ENCODE results near the gene MANSC4. TPM values are rescaled to one million over a fixed set of nuclear protein-coding genes. Genes with fewer than 3 reads are reported as not detected.
"Not testable (repeated sequence)": the region's sequence is repeated elsewhere in the genome, so short reads cannot be mapped to it uniquely, and the experiment has no call there.

MANSC4 gene
- total and polyA plus RNA-seq, 11 donors, result not detected

DNA sequence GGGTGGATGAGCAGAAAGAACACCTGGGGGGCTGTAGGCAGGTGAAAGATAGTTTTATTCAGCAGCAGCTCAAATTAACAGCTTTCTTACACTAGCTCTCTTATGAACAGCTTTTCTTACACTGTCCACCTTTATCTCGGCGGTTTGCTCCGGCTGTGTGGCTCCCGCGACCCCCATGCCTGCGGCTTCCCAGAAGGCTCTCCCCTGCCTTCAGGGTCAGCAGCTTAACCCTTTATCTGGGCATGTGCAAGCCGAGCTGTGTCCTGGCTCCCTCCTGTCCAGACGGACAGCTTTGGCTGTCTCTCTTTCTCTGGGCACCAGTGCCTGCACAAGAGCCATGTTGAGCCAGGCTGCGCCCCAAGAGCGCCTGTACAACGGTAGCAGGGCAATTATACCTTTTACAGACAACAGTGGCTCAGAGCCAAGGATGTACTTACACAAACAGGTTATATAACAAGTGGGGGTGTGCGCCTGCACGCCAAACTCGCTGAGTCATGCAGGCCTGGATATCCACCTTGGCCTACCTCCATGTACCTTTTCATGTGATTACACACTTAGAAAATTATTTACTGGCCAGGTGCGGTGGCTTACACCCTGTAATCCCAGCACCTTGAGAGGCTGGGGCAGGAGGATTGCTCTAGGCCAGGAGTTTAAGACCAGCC lies 28.5 kb downstream of the MANSC4 start:
- DNase-seq (no peak), ATAC-seq (no peak)
- intact Hi-C loops (cut with DNase I), result no loop called here
- peaks cover 0 to 36% (median 18%) of the 10 kb centered on the region in 9 donors for H3K36me3 ChIP-seq
- TF ChIP-seq, protein P1, sequence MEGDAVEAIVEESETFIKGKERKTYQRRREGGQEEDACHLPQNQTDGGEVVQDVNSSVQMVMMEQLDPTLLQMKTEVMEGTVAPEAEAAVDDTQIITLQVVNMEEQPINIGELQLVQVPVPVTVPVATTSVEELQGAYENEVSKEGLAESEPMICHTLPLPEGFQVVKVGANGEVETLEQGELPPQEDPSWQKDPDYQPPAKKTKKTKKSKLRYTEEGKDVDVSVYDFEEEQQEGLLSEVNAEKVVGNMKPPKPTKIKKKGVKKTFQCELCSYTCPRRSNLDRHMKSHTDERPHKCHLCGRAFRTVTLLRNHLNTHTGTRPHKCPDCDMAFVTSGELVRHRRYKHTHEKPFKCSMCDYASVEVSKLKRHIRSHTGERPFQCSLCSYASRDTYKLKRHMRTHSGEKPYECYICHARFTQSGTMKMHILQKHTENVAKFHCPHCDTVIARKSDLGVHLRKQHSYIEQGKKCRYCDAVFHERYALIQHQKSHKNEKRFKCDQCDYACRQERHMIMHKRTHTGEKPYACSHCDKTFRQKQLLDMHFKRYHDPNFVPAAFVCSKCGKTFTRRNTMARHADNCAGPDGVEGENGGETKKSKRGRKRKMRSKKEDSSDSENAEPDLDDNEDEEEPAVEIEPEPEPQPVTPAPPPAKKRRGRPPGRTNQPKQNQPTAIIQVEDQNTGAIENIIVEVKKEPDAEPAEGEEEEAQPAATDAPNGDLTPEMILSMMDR (IDR thresholded peaks at IDR 0.05), result no peak
- no peak for TF ChIP-seq POLR2A (IDR thresholded peaks at IDR 0.05)
- WGBS, 4 donors, result 85 to 91% (median 88%) methylated on average over 12 to 15 of the region's 15 CpGs
- H3K9me3 ChIP-seq, result no peaks in the 10 kb centered on the region
- no peak overlapping the region for H3K27ac ChIP-seq
- H3K4me3 ChIP-seq, result no peak overlapping the region
- no peaks in the 10 kb centered on the region for H3K27me3 ChIP-seq
- H3K4me1 ChIP-seq, result peaks cover 0 to 10% (median 0%) of the 10 kb centered on the region in 12 donors

DNA sequence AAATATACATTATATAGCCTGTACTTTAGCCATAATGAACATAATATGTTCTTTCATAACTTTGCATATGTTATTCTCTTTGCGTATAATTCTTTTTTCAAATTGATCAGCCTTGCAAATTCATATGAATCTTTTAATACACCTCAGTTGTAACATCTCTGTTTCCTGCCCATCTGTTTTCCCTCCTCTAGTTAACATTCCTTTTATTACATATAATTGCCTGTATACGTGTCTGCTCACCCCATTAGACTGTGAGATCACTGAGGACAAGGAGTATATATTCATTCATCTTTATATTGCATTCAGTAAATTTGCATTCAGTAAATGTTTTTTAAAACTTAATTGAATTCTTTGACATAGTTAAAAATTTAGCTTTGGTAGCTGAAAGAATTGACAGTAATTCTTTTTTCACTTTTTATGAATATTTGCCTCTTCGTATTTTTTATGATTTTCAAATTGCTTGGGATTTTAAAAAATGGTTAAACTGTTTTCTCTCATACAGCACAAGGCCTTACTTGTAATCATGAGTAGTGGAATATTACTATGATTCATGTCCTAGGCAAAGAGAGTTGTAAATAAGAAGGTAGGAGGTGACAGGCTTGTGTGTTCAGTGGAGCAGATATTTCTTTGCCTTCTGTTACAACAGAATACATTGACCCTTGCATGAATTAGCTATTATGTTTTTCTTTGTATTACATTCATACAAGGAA lies 32.8 kb downstream of the MANSC4 start:
- Histone ChIP-seq H3K9me3 (no peaks in the 10 kb centered on the region), H3K27me3 (no peaks in the 10 kb centered on the region), H3K4me1 (peaks cover 0 to 10% (median 0%) of the 10 kb centered on the region in 12 donors), H3K4me3 (no peak overlapping the region), H3K36me3 (peaks cover 0 to 48% (median 30%) of the 10 kb centered on the region in 9 donors), H3K27ac (peak overlapping the region in 3 of 12 donors; percentile 9 to 66 (median 9))
- WGBS, 4 donors, result 88 to 94% (median 91%) methylated on average over 3 of the region's 3 CpGs
- intact Hi-C loops (cut with DNase I), result loop anchor here in 1 of 10 donors (10.0 kb wide), 1 partner anchor 78 kb away; no protein-coding TSS in a partner anchor
- ATAC-seq, result peak in 1 of 4 donors; percentile 77
- no peak for DNase-seq
- TF ChIP-seq, protein P1 (IDR thresholded peaks at IDR 0.05), result no peak
- no peak for TF ChIP-seq POLR2A (IDR thresholded peaks at IDR 0.05)

DNA sequence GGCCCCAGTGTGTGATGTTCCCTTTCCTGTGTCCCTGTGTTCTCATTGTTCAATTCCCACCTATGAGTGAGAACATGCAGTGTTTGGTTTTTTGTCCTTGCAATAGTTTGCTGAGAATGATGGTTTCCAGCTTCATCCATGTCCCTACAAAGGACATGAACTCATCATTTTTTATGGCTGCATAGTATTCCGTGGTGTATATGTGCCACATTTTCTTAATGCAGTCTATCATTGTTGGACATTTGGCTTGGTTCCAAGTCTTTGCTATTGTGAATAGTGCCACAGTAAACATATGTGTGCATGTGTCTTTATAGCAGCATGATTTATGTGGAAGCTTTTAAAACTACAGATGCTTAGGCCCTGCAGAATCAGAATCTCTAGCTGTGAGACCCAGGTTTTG lies 34.3 kb downstream of the MANSC4 start:
- WGBS, 4 donors, result 91 to 100% (median 94%) methylated on average over 1 of the region's 1 CpG
- not testable (repeated sequence) for H3K4me1 ChIP-seq, H3K4me3 ChIP-seq, H3K27me3 ChIP-seq, H3K27ac ChIP-seq, DNase-seq, H3K9me3 ChIP-seq, ATAC-seq
- intact Hi-C loops (cut with DNase I), result loop anchor here in 1 of 10 donors (10.0 kb wide), 1 partner anchor 79 kb away; no protein-coding TSS in a partner anchor
- peaks cover 0 to 53% (median 34%) of the 10 kb centered on the region in 9 donors for H3K36me3 ChIP-seq

DNA sequence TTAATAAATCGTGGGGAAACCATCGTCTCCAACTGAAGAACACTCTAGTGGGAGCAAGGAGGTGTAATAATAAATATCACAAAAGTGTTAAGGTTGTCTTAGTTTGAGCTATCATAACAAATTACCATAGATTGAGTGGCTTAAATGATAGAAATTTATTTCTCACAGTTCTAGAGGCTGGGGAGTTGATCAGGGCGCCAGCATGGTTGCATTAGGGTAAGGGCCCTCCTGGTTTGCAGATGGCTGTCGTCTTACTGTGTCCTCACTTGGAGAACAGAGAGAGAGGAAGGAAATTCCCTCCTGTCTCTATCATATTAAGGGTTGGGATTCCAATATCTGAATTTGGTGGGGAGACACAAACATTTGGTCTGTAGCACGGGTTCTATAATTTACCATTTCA lies 36.4 kb downstream of the MANSC4 start:
- ATAC-seq (no peak), DNase-seq (no peak)
- 94 to 98% (median 97%) methylated on average over 5 of the region's 5 CpGs for WGBS, 4 donors
- H3K27me3 ChIP-seq, result no peaks in the 10 kb centered on the region
- no peaks in the 10 kb centered on the region for H3K9me3 ChIP-seq
- no peak overlapping the region for H3K4me3 ChIP-seq
- H3K27ac ChIP-seq, result no peak overlapping the region
- intact Hi-C loops (cut with DNase I), result loop anchor here in 1 of 10 donors (10.0 kb wide), 1 partner anchor 81 kb away; no protein-coding TSS in a partner anchor
- no peak for TF ChIP-seq POLR2A (IDR thresholded peaks at IDR 0.05)
- TF ChIP-seq, protein P1 (IDR thresholded peaks at IDR 0.05), result no peak
- peaks cover 0 to 9% (median 0%) of the 10 kb centered on the region in 12 donors for H3K4me1 ChIP-seq
- H3K36me3 ChIP-seq, result peaks cover 0 to 71% (median 55%) of the 10 kb centered on the region in 9 donors

DNA sequence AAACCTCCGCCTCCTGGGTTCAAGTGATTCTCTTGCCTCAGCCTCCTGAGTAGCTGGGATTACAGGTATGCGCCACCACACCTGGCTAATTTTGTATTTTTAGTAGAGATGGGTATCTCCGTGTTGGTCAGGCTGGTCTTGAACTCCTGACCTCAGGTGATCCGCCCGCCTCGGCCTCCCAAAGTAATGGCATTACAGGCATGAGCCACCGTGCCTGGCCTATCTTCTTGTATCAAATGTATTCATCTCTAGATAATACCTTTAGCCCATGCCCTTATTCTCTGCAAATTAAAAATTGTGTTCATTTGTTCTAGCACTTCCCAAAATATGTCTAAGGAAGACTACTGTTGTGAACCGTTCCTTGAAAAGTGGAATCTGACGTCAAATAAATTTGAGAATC lies 45.7 kb downstream of the MANSC4 start:
- H3K4me3 ChIP-seq, H3K4me1 ChIP-seq, DNase-seq, H3K27me3 ChIP-seq, H3K27ac ChIP-seq, ATAC-seq, H3K9me3 ChIP-seq: not testable (repeated sequence)
- H3K36me3 ChIP-seq, result peaks cover 0 to 90% (median 74%) of the 10 kb centered on the region in 9 donors
- intact Hi-C loops (cut with DNase I), result loop anchor here (5.0 to 10.0 kb wide), 8 partner anchors 88 to 1143 kb away; no protein-coding TSS in a partner anchor
- WGBS, 4 donors, result 93 to 96% (median 93%) methylated on average over 9 of the region's 9 CpGs

All from heart left ventricle (tissue), 16 donors.